ENCODE data around the gene LMX1A.

The LMX1A gene

DNA sequence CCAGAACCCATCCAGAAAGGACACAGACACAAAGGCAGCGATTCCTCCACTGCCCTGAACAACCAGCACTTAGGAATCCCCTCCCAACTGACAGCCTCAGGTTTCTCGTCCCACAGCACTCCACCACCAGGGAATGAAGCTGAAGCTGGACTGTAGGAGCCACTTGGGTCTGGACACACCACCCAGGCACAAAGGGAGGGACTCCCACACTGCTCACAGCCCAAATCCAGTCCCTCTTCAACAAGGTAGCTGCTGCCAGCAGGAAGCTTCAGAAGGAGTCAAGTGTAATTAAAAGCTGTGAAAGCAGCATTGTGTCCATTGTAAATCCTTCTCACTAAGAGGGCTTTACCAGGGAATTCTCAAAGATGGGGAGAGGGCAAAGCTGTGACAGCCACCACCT lies 29.0 kb downstream of the LMX1A start:
- no peak for DNase-seq (ENCODE audit: extremely low read depth in 1 of 2, low read depth in 1 of 2)

DNA sequence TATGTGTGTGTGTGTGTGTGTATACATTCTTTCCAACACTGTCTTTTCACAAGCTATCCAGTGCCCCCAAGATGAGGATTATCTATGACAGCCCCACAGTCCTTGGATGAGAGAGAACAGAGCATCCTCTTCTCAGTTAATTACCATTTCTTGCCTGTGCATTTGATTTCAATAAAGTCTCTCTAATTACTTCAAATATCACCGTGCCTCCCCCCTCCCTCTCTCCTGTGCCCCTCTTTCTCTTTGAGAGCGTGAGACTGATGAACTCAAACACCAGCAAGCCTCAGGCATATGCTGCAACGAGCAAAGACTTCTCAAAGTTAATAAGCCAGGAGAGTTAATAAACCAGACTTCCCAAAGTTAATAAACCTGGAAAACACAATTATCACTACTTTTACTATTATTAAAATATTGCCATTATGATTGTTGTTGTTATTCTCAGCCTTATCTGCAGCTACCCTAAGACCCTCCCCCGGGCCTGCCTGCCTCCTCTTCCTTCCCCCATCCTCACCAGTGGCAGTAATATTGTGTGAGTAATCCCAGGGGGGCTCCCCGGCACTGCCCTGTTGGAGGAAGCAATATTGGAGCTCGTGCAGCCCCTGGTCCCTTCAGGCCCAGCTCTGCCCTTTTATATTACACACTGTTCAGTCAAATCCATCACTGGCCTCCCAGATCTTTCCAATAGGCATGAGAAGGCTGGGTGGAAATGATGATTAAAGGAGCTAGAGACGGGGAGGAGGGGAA lies 30.9 kb downstream of the LMX1A start:
- DNase-seq (ENCODE audit: extremely low read depth in 1 of 2, low read depth in 1 of 2), result no peak

DNA sequence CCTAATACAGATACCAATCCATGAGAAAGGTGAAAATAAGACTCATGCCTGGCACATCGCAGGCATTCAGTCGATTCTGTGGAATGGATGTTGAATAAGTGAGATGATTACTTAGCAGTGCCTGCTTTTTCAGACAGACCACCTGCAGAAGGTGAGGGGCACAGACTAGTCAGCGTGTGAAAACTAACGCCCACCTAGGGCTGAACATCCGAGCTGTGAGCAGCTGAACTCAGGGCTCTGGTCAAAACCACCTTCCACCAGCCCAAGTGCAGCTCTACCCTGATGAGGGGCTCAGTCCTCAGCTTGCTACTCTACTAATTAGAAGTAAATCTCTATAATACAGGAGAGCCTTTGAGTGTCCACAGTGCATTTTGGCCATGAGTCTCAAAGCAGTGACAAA lies 32.5 kb downstream of the LMX1A start:
- DNase-seq (ENCODE audit: extremely low read depth in 1 of 2, low read depth in 1 of 2), result no peak

DNA sequence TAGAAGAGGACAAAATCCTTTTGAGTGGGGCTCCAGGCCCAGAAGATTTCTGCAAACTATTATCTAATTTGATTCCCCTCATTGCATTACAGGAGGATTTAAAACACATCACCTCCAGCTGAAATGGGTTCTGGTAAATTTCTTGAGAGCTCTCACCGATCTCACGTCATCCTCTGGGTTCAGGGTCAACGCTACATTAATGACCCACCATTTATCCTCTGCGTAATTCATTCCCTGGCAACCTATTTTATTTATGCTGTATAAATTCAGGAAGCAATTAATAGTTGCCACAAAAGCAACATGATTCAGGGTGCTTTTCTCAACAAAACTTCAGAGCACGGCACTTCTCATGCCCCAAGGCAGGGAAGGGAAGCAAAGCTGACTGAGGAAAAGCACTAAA lies 38.9 kb downstream of the LMX1A start:
- DNase-seq (ENCODE audit: extremely low read depth in 1 of 2, low read depth in 1 of 2), result no peak

DNA sequence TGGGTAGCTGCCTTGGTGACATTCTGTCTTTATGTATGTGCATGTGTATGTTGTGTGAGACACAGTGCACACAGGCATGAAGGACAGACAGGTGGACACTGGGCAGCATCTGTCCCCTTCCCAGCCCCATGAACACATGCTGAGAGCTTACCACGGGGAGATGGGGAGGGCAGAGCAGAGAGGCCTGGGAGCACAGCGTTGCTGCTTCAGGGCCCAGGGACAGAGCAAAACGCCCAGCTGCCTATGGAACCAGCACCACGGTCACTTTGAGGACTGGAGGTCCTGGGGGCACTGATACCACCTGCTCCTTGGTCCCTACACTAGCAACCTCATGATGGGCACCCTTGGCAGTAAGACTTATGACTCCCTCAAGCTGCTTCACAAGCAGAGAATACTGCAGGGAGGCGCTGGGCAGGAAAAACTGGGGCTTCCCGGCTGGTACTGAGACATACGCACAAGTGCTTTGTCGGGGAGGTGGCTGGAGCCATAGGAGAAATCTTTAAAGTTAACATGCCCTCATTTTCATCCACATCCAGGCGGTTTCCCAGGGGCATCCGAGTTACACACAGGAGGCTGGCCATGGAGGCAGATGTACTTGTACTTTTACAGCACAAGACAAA lies 40.3 kb downstream of the LMX1A start:
- no peak for DNase-seq (ENCODE audit: extremely low read depth in 1 of 2, low read depth in 1 of 2)

DNA sequence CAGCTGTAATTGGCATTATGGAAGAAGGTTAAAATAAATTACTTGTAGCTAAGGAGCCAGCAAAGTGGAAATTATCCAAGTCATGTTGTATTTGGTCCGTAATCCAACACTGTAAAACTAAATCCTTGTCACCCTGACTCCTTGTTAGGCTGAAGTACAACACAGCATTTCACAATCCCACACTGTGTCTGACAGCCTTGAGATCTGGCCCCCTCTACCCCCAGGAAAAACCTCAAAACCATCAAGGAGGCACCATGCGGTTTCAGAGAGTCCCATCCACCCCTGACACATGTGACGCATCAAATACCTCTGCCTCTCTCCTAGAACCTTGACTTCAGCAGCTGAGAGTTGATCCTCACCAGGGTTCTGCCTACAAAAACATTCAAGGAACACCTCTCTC lies 41.0 kb downstream of the LMX1A start:
- DNase-seq (ENCODE audit: extremely low read depth in 1 of 2, low read depth in 1 of 2), result no peak

DNA sequence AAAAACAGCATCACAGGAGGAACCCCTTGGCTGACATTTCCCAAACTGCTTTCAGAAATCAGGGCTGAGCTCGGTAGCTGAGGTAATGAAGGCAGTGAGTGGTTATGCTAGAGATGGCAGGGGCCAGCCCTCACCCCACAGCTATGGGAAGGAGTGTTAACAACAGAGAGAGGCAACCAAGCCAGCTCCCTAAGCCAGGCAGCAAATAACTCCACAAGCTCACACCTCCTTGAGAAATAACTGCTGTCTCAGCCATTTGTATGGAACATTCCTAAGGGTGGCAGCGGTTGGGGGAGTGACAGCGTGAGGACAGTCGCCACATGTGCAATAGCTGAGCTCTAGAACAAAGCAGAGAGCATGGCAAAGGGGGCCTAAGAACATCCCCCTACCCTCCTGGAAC lies 42.6 kb downstream of the LMX1A start:
- no peak for DNase-seq (ENCODE audit: extremely low read depth in 1 of 2, low read depth in 1 of 2)

DNA sequence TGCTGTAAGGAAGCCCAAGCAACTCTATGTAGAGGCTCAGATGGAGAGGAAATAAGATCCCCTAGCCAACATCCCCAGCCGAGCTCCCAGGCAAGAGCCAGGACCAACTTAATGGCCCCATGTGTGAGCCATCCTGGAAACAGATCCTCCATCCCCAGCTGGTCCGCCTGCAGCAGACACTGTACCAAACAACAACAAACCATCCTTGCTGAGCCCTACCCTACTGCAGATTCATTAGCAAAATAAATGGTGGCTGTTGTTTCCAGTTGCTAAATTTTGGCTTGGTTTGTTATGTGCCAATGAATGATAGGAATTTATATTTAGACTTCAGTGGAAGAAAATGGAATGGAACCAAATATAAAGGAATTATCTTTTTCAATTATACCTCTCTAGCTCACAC lies 43.9 kb downstream of the LMX1A start:
- DNase-seq (ENCODE audit: extremely low read depth in 1 of 2, low read depth in 1 of 2), result no peak

DNA sequence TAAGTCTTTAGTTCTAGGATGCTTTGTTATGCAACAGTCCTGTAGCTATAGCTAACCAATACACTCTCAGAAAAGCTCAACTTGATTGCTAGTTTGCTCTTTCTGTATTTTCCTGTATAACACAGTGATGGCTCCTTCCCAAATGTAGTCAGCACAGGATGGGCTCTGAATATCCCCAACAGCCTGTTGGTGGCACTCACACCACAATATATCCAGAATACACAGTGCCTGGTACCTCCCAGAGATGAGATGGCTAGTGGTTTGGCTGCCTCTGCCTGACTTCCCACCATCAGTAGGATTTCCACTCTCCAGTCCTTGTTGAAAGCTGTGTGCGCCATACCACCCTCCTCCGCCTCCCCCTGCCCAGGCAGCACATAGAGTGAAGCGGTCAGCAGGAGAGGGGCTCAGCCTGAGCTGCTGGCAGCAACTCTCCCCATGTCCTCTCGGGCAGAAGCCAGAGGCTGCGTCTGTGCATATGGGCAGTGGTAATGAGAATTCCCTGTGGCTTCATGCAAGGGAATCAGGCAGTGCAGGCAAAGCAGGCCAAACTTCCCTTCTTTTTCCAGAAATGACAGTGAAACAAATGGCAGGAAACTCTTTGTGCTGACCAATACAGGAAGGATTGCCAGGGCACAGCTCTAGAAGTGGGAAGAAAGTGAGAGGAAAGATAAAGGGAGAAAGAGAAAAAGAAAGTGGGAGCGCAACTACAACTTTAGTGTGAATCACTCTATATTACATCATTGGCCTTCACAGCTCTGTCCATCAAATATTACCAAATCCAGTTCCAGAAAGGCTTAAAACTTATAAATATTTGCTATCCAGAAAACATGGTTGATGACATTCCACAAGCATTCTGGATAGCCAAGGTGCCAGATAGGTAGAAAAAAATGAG lies 49.7 kb downstream of the LMX1A start:
- no peak for DNase-seq (ENCODE audit: extremely low read depth in 1 of 2, low read depth in 1 of 2)

DNA sequence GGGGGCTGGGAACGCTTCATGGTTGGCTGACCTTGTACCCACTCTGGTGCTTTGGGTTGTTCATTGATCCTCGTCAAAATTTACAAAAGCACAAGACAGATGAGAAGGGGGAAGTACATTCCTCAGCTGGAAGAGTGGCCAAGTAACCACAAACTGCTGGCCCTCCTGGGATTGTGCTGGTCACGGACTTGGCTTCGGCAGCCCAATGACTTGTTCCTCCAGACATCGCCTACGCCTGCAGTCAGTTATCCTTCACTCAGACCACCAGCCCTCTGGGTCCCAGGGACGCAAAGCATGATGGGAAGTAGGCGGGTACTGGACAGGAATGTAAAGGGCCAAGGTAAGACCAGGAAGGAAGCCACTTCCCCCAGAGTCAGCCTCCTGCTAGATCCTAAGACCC lies 53.1 kb downstream of the LMX1A start:
- DNase-seq (ENCODE audit: extremely low read depth in 1 of 2, low read depth in 1 of 2), result no peak

DNA sequence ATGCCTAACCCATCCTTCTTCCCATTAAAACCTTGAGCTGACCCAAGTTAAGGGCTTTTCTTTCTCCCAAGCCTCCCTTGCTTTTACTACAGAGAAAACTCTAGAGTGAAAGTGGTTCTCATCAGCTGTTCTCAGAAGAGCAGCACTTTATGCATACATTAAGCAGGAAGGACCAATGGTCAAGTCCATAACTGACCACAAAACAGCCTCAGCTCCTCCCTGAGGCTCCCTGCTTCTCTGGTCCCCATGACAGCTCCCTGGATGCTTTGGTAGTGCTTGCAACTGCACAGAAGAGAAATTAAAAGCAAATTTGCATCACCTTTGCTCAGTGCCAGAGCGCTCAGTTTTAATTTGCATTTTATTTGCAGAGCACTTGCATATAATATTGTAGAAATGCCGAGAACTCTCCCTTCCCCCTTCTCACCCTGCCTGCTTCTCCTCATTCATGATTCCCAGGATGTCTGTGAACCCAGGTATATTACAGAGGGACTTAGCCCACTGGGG lies 56.1 kb downstream of the LMX1A start:
- no peak for DNase-seq (ENCODE audit: extremely low read depth in 1 of 2, low read depth in 1 of 2)

DNA sequence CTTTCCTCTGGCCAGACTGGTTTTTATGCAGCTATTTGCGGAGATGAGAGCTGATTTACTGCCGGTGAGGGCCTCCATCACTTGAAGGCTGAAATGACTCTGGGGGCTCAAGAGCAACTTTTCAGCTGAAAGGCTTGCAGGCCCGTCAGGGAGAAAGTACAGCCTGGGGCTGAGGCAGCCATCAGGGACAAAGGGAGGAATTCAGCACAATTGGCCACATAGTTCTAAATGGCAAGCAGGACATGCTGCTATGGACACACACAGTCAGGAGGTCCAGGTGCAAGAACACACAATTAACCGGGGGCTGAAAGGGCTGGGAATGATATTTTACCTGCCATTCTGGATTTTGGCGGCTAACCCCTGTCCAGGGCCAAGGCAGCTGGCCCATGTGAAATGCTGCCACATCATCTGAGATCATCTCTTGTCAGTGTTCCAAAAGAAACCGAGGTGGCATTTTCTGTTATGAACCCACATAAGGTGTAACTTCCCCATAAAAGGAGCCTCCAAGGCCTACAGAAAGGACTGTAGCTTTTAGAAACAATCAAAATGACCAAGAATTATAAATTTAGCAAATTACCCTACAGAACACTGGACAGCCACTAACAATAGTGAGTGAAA lies 58.2 kb downstream of the LMX1A start:
- DNase-seq (ENCODE audit: extremely low read depth in 1 of 2, low read depth in 1 of 2), result no peak

DNA sequence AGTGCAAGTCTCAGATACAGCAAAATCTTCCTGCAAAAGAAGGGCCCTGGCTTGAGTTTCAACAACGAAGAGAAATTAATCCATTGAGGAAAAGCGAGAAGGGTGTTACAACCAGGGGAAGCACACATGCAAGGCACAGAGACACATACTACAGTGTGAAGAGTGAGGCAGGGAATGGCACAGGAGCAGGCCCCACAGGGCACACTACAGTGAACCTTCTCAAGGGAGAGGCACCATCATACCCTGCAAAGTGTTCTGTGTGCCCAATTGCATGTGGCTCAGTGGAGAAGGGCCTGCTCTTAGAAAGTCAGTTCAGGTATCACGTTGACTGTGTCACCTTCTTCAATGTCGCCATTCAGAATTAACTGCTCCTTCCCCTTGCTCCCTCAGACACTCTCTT lies 60.3 kb downstream of the LMX1A start:
- DNase-seq (ENCODE audit: extremely low read depth in 1 of 2, low read depth in 1 of 2), result no peak

DNA sequence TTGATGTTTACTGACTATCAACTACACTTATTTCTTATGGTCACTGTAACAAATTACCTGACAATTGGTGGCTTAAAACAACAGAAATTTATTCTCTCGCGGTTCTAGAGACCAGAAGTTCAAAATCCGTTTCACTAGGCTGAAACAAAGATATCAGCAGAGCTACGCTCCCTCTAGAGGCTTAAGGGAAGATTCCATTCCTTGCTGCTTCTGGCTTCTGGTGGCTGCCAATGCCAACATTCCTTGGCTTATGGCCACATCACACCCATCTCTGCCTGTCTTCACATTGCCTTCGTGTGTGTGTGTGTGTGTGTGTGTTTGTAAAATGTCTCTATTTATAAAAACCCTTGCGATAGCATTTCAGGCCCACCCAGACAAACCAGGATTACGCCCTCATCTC lies 66.4 kb downstream of the LMX1A start:
- no peak for DNase-seq (ENCODE audit: extremely low read depth in 1 of 2, low read depth in 1 of 2)

DNA sequence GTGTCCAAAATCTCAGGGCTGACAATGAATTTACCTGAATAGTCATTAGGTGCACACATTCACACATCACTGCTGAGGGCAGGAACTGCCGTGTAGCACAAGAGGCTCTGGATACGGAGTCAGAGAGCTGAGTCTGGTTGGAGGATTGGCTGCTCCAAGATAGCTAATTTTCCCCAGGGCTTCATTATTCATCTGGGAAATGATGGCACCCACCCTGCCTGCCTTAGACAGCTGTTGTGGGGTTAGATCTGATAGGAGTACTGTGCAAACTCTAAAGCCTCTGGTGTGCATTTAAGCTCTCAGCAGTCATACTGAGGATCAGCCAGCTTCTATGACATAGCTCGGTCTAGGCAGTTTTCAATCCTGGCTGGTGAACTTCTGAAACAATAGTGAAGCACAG lies 67.0 kb downstream of the LMX1A start:
- DNase-seq (ENCODE audit: extremely low read depth in 1 of 2, low read depth in 1 of 2), result no peak

DNA sequence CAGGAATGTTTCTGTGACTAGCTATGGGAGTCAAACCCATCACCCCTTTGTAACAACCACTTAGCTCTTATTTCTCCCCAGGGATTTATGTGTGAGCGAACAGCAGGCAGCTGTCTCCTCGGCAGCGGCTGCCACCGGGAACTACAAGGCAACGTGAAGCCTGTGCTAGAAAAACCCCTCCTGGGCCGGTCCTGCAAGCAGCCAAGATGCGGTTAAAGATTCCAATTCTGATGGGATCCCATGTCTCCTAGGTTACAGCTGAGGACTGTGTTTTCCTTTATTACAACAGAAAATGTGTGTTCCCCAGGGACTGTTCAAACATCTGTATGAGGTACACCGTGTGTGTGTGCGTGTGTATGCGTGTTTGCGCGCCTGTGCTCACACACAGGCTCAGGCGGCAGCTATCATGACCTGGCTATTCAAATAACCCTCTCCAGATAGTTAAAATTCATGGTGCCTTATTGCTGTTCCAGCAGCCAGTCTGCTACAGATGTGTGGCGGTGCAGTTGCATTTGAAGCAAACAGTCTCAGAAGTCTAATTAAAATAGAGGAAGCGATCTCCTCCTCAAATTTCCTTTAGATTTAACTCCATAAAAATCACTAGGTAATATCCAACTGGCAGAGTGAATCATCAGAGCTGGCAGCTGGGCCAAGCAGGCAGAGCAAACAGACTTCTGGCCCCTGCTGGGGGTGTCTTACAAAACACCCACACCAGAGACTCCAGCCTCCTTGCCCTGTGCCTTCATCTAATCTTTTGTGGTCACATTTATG lies 68.0 kb downstream of the LMX1A start:
- no peak for DNase-seq (ENCODE audit: extremely low read depth in 1 of 2, low read depth in 1 of 2)

DNA sequence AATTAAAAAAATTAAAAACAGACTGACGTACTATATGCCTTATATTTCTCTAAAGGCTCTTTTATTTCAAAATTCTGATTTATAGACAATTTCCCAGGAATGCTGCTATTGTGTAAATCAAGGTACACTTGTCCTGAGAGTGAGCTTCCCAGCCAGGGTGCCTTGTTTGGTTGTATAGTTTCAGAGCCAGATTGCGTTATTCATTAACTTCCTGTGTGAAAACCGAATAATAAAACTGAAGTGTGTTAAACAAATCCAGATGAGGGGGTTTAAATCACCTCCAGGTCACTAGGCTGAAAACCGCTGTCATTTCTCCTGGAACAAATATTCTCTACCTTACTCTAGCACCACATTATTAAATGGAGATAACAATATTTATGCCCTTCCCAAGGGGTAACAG lies 68.7 kb downstream of the LMX1A start:
- DNase-seq (ENCODE audit: extremely low read depth in 1 of 2, low read depth in 1 of 2), result no peak

DNA sequence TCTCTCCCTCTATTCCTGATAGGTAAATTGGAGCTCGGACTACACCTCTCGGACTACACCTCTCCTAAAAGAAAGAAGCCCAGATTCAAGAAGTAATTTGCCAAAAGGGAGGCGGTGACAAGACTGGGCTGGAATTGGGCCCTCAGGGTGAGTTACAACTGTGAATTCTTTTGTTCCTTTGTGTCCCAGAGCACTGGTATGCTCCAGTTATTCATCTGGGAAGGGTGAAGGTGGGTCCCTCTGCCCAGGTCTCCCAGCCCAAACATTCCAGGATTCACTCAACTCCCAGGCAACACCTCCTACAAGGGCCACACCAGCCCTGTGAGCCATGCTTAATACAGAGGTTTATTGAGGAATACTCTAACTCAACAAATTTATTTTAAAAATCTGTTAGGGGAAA lies 69.2 kb downstream of the LMX1A start:
- no peak for DNase-seq (ENCODE audit: extremely low read depth in 1 of 2, low read depth in 1 of 2)

DNA sequence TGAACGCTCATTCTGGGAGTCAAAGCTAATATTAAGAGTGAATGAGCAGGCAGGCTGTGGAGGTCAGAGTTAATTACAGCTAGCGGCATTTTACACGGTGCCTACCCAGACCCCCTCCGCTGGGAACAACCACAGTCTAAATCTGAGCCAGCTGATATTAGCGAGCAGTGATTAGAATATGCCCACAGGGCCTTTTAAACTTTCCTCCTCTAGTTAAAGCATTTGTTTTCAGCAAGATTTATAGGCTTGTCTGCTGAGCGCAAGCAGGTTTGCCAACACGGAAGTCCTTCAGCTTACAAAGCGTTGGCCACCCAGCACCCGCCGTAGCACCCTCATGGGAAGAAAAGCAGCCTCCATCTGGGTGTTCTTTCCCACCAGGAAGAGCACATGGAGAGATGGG lies 72.1 kb downstream of the LMX1A start:
- DNase-seq (ENCODE audit: extremely low read depth in 1 of 2, low read depth in 1 of 2), result no peak

DNA sequence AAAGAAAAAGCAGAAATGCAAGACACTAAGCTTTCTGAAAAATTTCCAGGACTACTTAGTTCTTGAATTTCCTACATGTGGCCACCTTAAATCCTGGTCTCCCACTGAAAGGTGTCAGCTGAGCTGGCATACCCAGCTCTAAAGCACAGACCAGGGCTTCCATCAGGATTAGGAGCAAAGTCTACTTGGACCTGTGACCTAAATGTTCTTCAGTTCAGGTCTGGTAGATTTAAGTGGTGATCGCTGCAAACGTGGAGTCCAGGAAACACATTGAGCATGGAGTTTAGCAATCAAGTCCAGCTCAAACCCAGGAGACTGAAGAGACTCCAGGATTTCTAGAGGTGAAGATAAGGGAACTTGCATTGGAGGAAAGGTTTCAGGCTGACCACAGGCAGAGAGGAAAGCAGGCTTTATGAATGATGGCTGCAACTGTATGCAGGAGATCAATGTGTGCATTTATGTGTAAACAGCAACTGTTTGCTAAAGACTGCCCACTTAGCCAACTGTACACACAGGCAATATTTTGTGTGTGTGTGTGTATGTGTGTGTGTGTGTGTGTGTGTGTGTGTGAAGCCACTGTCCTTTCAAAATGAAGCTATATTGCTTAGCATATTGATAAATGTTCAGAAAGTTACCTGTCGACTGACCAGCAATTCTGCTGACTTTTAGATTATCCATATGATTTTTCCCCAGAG lies 75.2 kb downstream of the LMX1A start:
- no peak for DNase-seq (ENCODE audit: extremely low read depth in 1 of 2, low read depth in 1 of 2)

Data from activated CD8-positive, alpha-beta memory T cell treated with anti-CD3 and anti-CD28 coated beads for 1 hour (primary cell).